K562 (cell line): ENCODE data around the gene EML6. TPM values are rescaled to one million over a fixed set of nuclear protein-coding genes. Genes with fewer than 3 reads are reported as not detected.

Experiments used
- ATAC-seq: fragments of 200-7000 bp; cut with Tn5 transposase; 3 replicates; pipeline ENCODE4 v1.9.1; 2020; ENCODE audit warnings: moderate library complexity
- BruUV-seq: library from RNA; stranded (reverse); fragments of 400-500 nt; replicated peaks from 2 replicates; lab custom pipeline; 2021; lab: Mats Ljungman, UMichigan
- CTCF ChIA-PET: fragments of 300-600 bp; formaldehyde crosslinking; extraction: SDS; loops from one replicate; lab custom pipeline; 2021; ENCODE audit warnings: low intra/inter-chr PET ratio; lab: Yijun Ruan, JAX
- POLR2A ChIA-PET: fragments of 300-600, 350-650 bp; sonication (Branson Sonifier 250); formaldehyde crosslinking; extraction: SDS; loops from one replicate; lab custom pipeline; 2021; ENCODE audit warnings: antibody characterized with exemption, inconsistent platforms; lab: Yijun Ruan, JAX
- DNase-seq, 4 experiments: peaks; one replicate each; pipeline versions ENCODE4 v3.0.0 to v3.0.0-alpha.2; 2011 to 2018; ENCODE audit warnings: low spot score in 3 of 4, mixed read lengths in 3 of 4; ENCODE audit errors: extremely low read depth in 1 of 4
- FAIRE-seq: peaks from 2 replicates; lab custom pipeline; 2011; peaks lifted over from hg19 to GRCh38; lab: Jason Lieb, UNC
- H2AFZ ChIP-seq: 2 replicates; pipeline ENCODE4 v1.6.0; 2011; ENCODE audit warnings: low read depth, low read length, control low read depth, inconsistent platforms
- H3K27ac ChIP-seq: fragments of 200-600 bp; 3 replicates; pipeline ENCODE4 v1.8.0; 2011; ENCODE audit warnings: low read depth, mild to moderate bottlenecking, control low read depth, inconsistent platforms, low read length, moderate library complexity, mixed read lengths; ENCODE audit errors: extremely low read depth
- H3K27me3 ChIP-seq, 2 experiments: fragments of 300-600 bp in 1 of 2; 2 replicates in 1 of 2; 3 replicates in 1 of 2; pipeline versions ENCODE4 v1.6.0 to v1.8.0; 2011; ENCODE audit warnings: inconsistent platforms in 2 of 2, low read length in 2 of 2, mild to moderate bottlenecking in 1 of 2, mixed read lengths in 1 of 2, moderate library complexity in 1 of 2; ENCODE audit not compliant: control insufficient read depth in 2 of 2, insufficient read depth in 2 of 2
- H3K36me3 ChIP-seq: fragments of 300-600 bp; 3 replicates; pipeline ENCODE4 v1.8.0; 2011; ENCODE audit warnings: mild to moderate bottlenecking, low read length, inconsistent platforms; ENCODE audit not compliant: control insufficient read depth, insufficient read depth
- H3K4me1 ChIP-seq, 2 experiments: fragments of 200-600 bp in 1 of 2; replicated peaks in 1 of 2; 2 replicates in 1 of 2; 3 replicates in 1 of 2; pipeline versions ENCODE4 v1.5.1 to v1.8.0; 2011; ENCODE audit warnings: inconsistent platforms in 2 of 2, low read length in 2 of 2, mild to moderate bottlenecking in 1 of 2, mixed read lengths in 1 of 2, moderate library complexity in 1 of 2; ENCODE audit not compliant: control insufficient read depth in 2 of 2, insufficient read depth in 2 of 2
- H3K4me2 ChIP-seq: 2 replicates; pipeline ENCODE4 v1.6.1; 2011; ENCODE audit warnings: low read length, control low read depth, inconsistent platforms, mixed read lengths; ENCODE audit not compliant: insufficient read depth
- H3K4me3 ChIP-seq: fragments of 200-600 bp; sonication (generic), shearing (Covaris generic); 2 replicates; pipeline ENCODE4 v1.5.1; 2016; ENCODE audit warnings: control low read depth, inconsistent platforms
- H3K79me2 ChIP-seq: fragments of 200-600 bp; 3 replicates; pipeline ENCODE4 v1.8.0; 2011; ENCODE audit warnings: low read length, inconsistent platforms; ENCODE audit not compliant: control insufficient read depth, insufficient read depth
- H3K9ac ChIP-seq, 2 experiments: 2 replicates each; pipeline versions ENCODE4 v1.6.0 to v1.6.1; 2011; ENCODE audit warnings: low read depth in 2 of 2, low read length in 2 of 2, control low read depth in 1 of 2, inconsistent platforms in 1 of 2, mild to moderate bottlenecking in 1 of 2, mixed read lengths in 1 of 2; ENCODE audit not compliant: insufficient read depth in 1 of 2
- H3K9me1 ChIP-seq: one replicate; pipeline ENCODE4 v1.6.0; 2011; ENCODE audit warnings: inconsistent platforms, mild to moderate bottlenecking, low read length, moderate library complexity; ENCODE audit not compliant: control insufficient read depth, insufficient read depth
- H3K9me3 ChIP-seq: replicated peaks from 2 replicates; pipeline ENCODE4 v1.5.1; 2011; ENCODE audit warnings: low read depth, low read length, inconsistent platforms; ENCODE audit not compliant: control insufficient read depth, insufficient read depth
- H4K20me1 ChIP-seq: replicated peaks from 2 replicates; pipeline ENCODE4 v1.6.1; 2011; ENCODE audit warnings: low read length, inconsistent platforms, mixed read lengths; ENCODE audit not compliant: control insufficient read depth, insufficient read depth
- CREB3L1 ChIP-seq: fragments of 450-650 bp; IDR thresholded peaks from 2 replicates; pipeline ENCODE4 v1.6.1; 2014; ENCODE audit warnings: low read depth, mild to moderate bottlenecking, moderate library complexity, borderline replicate concordance
- RBM15 ChIP-seq: fragments of 200-400 bp; formaldehyde crosslinking; IDR thresholded peaks from 2 replicates; pipeline ENCODE4 v1.6.1; 2018; ENCODE audit warnings: mild to moderate bottlenecking, low read length, moderate library complexity; ENCODE audit not compliant: insufficient read depth
- WGBS: fragments of 100-300 bp; shearing (Covaris generic); methylation state at CpG from one replicate; pipeline ENCODE4 v1.1.6; 2016; ENCODE audit warnings: low coverage, mixed read lengths; ENCODE audit not compliant: insufficient coverage; ENCODE audit errors: missing lambda C conversion rate; 5-methylcytosine and 5-hydroxymethylcytosine counted together
- in situ Hi-C: fragments of 300-500 bp; cut with MboI; formaldehyde crosslinking; loops from 4 replicates; pipeline ENCODE4 v1.15.0; 2018; ENCODE audit warnings: inconsistent platforms, mixed read lengths
- intact Hi-C: fragments of 100-400 bp; cut with micrococcal nuclease; formaldehyde crosslinking; loops from 2 replicates; pipeline ENCODE4 v1.14.2; 2022
- polyA plus RNA-seq, 8 experiments: library from polyadenylated mRNA; depleted of rRNA in 4 of 8; stranded (reverse) in 5 of 8; unstranded in 3 of 8; fragments of >200 nt; fragmentation: Nextera tagmentation in 2 of 8; fragmentation: Illumina TruSeq in 1 of 8; extraction: Ambion mirVana in 2 of 8; extraction: Trizol in 1 of 8; gene quantifications; 2 replicates each; pipeline versions ENCODE4 v1.2.1 to v1.2.3, GENCODE V29; 2011 to 2014; ENCODE audit warnings: inconsistent platforms in 1 of 8, missing spikeins in 1 of 8
- total RNA-seq, 7 experiments: library from RNA; depleted of rRNA in 6 of 7; stranded (reverse); fragments of >200 nt in 6 of 7; fragmentation: Illumina TruSeq in 2 of 7; extraction: Trizol in 2 of 7; gene quantifications; 2 replicates each; pipeline versions ENCODE4 v1.2.1 to v1.2.3, GENCODE V29; 2011 to 2021; ENCODE audit warnings: low replicate concordance in 1 of 7

EML6 gene
- total and polyA plus RNA-seq, 9 of the 15 experiments (the other 6 are each of a cell fraction or from before 2014, with no cell fraction given), result 0.07 to 0.56 (median 0.25) TPM

GRCh38 chr2:54706622-54707021 is 16.8 kb upstream of the EML6 start (continued):
- TF ChIP-seq CREB3L1, result no peak

- Histone ChIP-seq H3K9me1 (no peaks in the 10 kb centered on the region), H2AFZ (no peak overlapping the region), H3K27me3 (peaks cover 23 to 24% of the 10 kb centered on the region in 2 experiments; a peak in 4 of 5 replicates), H4K20me1 (no peaks in the 10 kb centered on the region), H3K9ac (peak overlapping the region in 1 of 2 experiments; percentile 66; a peak in 1 of 4 replicates), H3K4me3 (no peak overlapping the region), H3K36me3 (no peaks in the 10 kb centered on the region), H3K27ac (no peak overlapping the region), H3K9me3 (no peaks in the 10 kb centered on the region), H3K4me1 (peaks cover 3 to 16% of the 10 kb centered on the region in 2 experiments; a peak in 3 of 5 replicates), H3K4me2 (no peak overlapping the region), H3K79me2 (no peaks in the 10 kb centered on the region)
- ChIA-PET CTCF (no interaction called here), POLR2A (interaction anchor here (0.8 kb wide), 1 partner anchor 60 kb away, joined by 3 read pairs; no protein-coding TSS in a partner anchor)
- in situ Hi-C loops, result loop anchor here (5.0 to 10.0 kb wide), 2 partner anchors 186 to 594 kb away; partner anchors contain the start of gene ACYP2
- DNase-seq (no peak), ATAC-seq (peak; percentile 58), FAIRE-seq (no peak)
- BruUV-seq, result no TSS peak
- intact Hi-C loops, result no loop called here
- WGBS, result 6% methylated on average over 28 of the region's 35 CpGs
- no peak for TF ChIP-seq RBM15
Measured at GRCh38 chr2:54708584-54709335, 14.7 kb upstream of the EML6 start.
